HepG2 (cell line): ENCODE results near the gene ADAR. TPM values are rescaled to one million over a fixed set of nuclear protein-coding genes. Genes with fewer than 3 reads are reported as not detected.
A peak's percentile ranks its signal among the peaks of the same experiment; 100 is the strongest.

Experiments
- ARID2 ChIP-seq: sonication (generic); formaldehyde crosslinking; IDR thresholded peaks from 2 replicates; pipeline ENCODE4 v1.8.1; 2022; ENCODE audit warnings: mild to moderate bottlenecking, missing genetic modification reagents, borderline replicate concordance
- ATF7 ChIP-seq, 2 experiments: fragments of 450-650 bp in 1 of 2; sonication (generic) in 1 of 2; formaldehyde crosslinking in 1 of 2; IDR thresholded peaks; 2 replicates each; pipeline versions ENCODE4 v1.4.0 to v1.6.1; 2016 to 2020; ENCODE audit warnings: antibody characterized with exemption in 1 of 2, mild to moderate bottlenecking in 1 of 2, missing genetic modification reagents in 1 of 2
- BCL3 ChIP-seq: sonication (generic); formaldehyde crosslinking; IDR thresholded peaks from 2 replicates; pipeline ENCODE4 v1.5.1; 2020; ENCODE audit warnings: mild to moderate bottlenecking, missing genetic modification reagents, moderate library complexity
- BHLHE40 ChIP-seq: IDR thresholded peaks from 2 replicates; pipeline ENCODE4 v1.6.1; 2011; ENCODE audit warnings: low read length, improper control_type of control experiment
- DBP ChIP-seq: sonication (generic); formaldehyde crosslinking; IDR thresholded peaks from 2 replicates; pipeline ENCODE4 v1.4.0; 2020; ENCODE audit warnings: missing genetic modification reagents; ENCODE audit errors: not compliant biosample characterization
- FOXP4 ChIP-seq: sonication (generic); formaldehyde crosslinking; IDR thresholded peaks from 2 replicates; pipeline ENCODE4 v1.4.0; 2020; ENCODE audit warnings: missing genetic modification reagents
- HCFC1 ChIP-seq: fragments of 150-350 bp; IDR thresholded peaks from 2 replicates; pipeline ENCODE4 v1.6.1; 2014; ENCODE audit warnings: low read depth, low read length
- HNF4G ChIP-seq, 2 experiments: sonication (generic) in 1 of 2; formaldehyde crosslinking in 1 of 2; IDR thresholded peaks; 2 replicates each; pipeline versions ENCODE4 v1.4.0 to v1.6.1; 2011 to 2020; ENCODE audit warnings: borderline replicate concordance in 2 of 2, low read depth in 2 of 2, mild to moderate bottlenecking in 2 of 2, low read length in 1 of 2, missing genetic modification reagents in 1 of 2, moderate library complexity in 1 of 2
- HNRNPL ChIP-seq: fragments of 200-400 bp; formaldehyde crosslinking; IDR thresholded peaks from 2 replicates; pipeline ENCODE4 v1.6.1; 2017; ENCODE audit warnings: mild to moderate bottlenecking, low read depth, low read length
- NFIC ChIP-seq: IDR thresholded peaks from 2 replicates; pipeline ENCODE4 v1.6.1; 2012; ENCODE audit warnings: mild to moderate bottlenecking, low read length, inconsistent platforms
- PPARG ChIP-seq: conservative IDR thresholded peaks from 2 replicates; pipeline ENCODE4 v1.6.1; 2016; ENCODE audit warnings: missing biosample characterization, missing genetic modification reagents
- SIN3A ChIP-seq: IDR thresholded peaks from 2 replicates; pipeline ENCODE4 v1.6.1; 2011; ENCODE audit warnings: low read depth, mild to moderate bottlenecking, control low read depth, low read length, borderline replicate concordance
- ZC3H13 ChIP-seq: sonication (generic); formaldehyde crosslinking; IDR thresholded peaks from 2 replicates; pipeline ENCODE4 v1.8.1; 2023; ENCODE audit warnings: mild to moderate bottlenecking, missing genetic modification reagents, moderate library complexity
- ZFX ChIP-seq: sonication (generic); formaldehyde crosslinking; IDR thresholded peaks from 2 replicates; pipeline ENCODE4 v1.4.0; 2020; ENCODE audit warnings: mild to moderate bottlenecking, low read depth, missing genetic modification reagents, moderate library complexity
- ZFYVE20 ChIP-seq: sonication (generic); formaldehyde crosslinking; IDR thresholded peaks from 2 replicates; pipeline ENCODE4 v1.8.0; 2023; ENCODE audit warnings: low read depth, mild to moderate bottlenecking, moderate library complexity, missing genetic modification reagents, borderline replicate concordance
- ZNF10 ChIP-seq: sonication (generic); formaldehyde crosslinking; IDR thresholded peaks from 2 replicates; pipeline ENCODE4 v1.4.0; 2020; ENCODE audit warnings: mild to moderate bottlenecking, low read depth, missing genetic modification reagents, borderline replicate concordance
- ZNF30 ChIP-seq: sonication (generic); formaldehyde crosslinking; IDR thresholded peaks from 2 replicates; pipeline ENCODE4 v1.5.0; 2020; ENCODE audit warnings: mild to moderate bottlenecking, missing genetic modification reagents
- ZNF337 ChIP-seq: sonication (generic); formaldehyde crosslinking; IDR thresholded peaks from 2 replicates; pipeline ENCODE4 v1.5.1; 2020; ENCODE audit warnings: missing genetic modification reagents, low read depth, mild to moderate bottlenecking, borderline replicate concordance
- ZNF615 ChIP-seq: sonication (generic); formaldehyde crosslinking; IDR thresholded peaks from 2 replicates; pipeline ENCODE4 v1.5.0; 2020; ENCODE audit warnings: mild to moderate bottlenecking, missing genetic modification reagents, borderline replicate concordance
- ZNF724P ChIP-seq: sonication (generic); formaldehyde crosslinking; IDR thresholded peaks from 2 replicates; pipeline ENCODE4 v1.8.0; 2022; ENCODE audit warnings: missing genetic modification reagents, borderline replicate concordance
- ZXDC ChIP-seq: sonication (generic); formaldehyde crosslinking; IDR thresholded peaks from 2 replicates; pipeline ENCODE4 v1.5.0; 2020; ENCODE audit warnings: mild to moderate bottlenecking, missing genetic modification reagents
- polyA plus RNA-seq, 8 experiments: library from polyadenylated mRNA; depleted of rRNA in 3 of 8; stranded (reverse) in 7 of 8; unstranded in 1 of 8; fragments of >200 nt; fragmentation: Illumina TruSeq in 4 of 8; extraction: Trizol in 4 of 8; gene quantifications; 2 replicates each; pipeline versions ENCODE4 v1.2.1 to v1.2.3, GENCODE V29; 2011 to 2016; ENCODE audit warnings: low read depth in 4 of 8, missing spikeins in 1 of 8, mixed read lengths in 1 of 8; ENCODE audit not compliant: insufficient read depth in 1 of 8
- total RNA-seq, 5 experiments: library from RNA; depleted of rRNA; stranded (reverse); fragments of >200 nt; fragmentation: Illumina TruSeq; extraction: Trizol; gene quantifications; 2 replicates each; pipeline ENCODE4 v1.2.3, GENCODE V29; 2016; ENCODE audit warnings: low read depth in 1 of 5

Gene ADAR
- total and polyA plus RNA-seq, 2 of the 13 experiments (the other 11 are each of a cell fraction or from before 2014, with no cell fraction given), result 70.8 to 86.2 TPM

- TF ChIP-seq ZNF10 (no peak), ZFX (CRISPR knock-in tag) (peak; percentile 54; the same call in 1 of the 2 replicates), ZC3H13 (peak; percentile 70), ZNF337 (peak; percentile 65; the same call in 1 of the 2 replicates), ZNF30 (CRISPR knock-in tag) (no peak), SIN3A (peak; percentile 71; the same call in 1 of the 2 replicates), BCL3 (CRISPR knock-in tag) (peak; percentile 98), FOXP4 (CRISPR knock-in tag) (peak; percentile 49; the same call in 1 of the 2 replicates), ZFYVE20 (peak; percentile 92), HCFC1 (no peak), ZXDC (CRISPR knock-in tag) (peak; percentile 67), ATF7 (IDR thresholded peaks at IDR 0.05) (no peak), ATF7 (CRISPR knock-in tag; IDR thresholded peaks at IDR 0.05) (no peak), ARID2 (CRISPR knock-in tag) (0 out of 2 replicates have a peak, but pooled peaks have one; percentile 60), HNF4G (IDR thresholded peaks at IDR 0.05; ENCODE audit: borderline replicate concordance, low read depth, low read length) (no peak), HNF4G (CRISPR knock-in tag; IDR thresholded peaks at IDR 0.05; ENCODE audit: borderline replicate concordance, low read depth) (0 out of 2 replicates have a peak, but pooled peaks have one; percentile 30), PPARG (CRISPR knock-in tag) (peak; percentile 78), ZNF724P (CRISPR knock-in tag) (peak; percentile 88; the same call in 1 of the 2 replicates), NFIC (no peak), BHLHE40 (no peak), ZNF615 (CRISPR knock-in tag) (no peak), DBP (CRISPR knock-in tag) (peak; percentile 95), HNRNPL (no peak)
These were observed 40.4 kb downstream of the ADAR start, which contains the start of gene CHRNB2 (continued) for GRCh38 chr1:154567386-154568156.
